Measurements from ENCODE around the gene GLCE. TPM values are rescaled to one million over a fixed set of nuclear protein-coding genes. Genes with fewer than 3 reads are reported as not detected.

The GLCE gene
- total and polyA plus RNA-seq, 10 of the 15 experiments (the other 5 are each of a cell fraction or from before 2014, with no cell fraction given): 2.1 to 11.9 (median 2.9) TPM

DNA sequence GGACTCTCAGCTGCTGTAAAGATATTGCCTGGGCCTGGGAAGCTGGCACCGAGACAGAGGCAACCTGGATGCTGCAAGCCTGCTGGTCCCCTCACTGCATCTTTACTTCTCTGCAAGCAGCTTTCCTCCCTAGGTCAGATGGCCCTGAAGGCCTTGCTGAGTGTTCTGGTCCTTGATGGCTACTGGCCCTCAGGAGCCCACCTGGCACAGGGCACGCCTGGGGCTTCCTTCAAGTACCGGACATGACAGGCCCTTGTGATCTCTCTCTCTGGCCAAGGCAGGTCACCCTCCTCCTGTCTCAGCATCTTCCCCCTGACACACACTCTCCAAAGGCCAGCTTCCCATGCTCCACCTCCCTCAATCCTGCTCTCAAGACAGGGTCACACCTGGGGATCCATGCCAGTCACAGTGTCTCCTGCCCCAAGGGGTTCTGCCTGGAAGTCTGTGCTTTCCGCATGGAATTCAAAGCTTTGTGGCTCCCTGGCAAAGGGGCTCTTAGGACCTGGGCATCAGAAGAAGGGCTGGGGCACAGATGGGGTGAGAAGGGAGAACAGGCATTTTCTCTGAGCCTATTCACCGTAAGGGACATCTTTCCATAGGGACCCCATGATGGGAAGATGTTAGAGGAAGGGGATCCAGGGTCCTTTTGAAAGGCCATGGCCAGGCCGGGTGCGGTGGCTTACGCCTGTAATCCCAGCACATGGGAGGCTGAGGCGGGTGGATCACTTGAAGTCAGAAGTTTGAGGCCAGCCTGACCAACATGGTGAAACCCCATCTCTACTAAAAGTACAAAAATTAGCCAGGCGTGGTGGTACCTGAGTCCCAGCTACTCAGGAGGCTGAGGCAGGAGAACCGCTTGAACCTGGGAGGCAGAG is 133.5 kb downstream of the GLCE start:
- FAIRE-seq (no peak), DNase-seq (ENCODE audit: low read depth, low spot score) (no peak), ATAC-seq (no peak)
- intact Hi-C loops (cut with micrococcal nuclease; ENCODE audit: unreplicated experiment) (no loop called here), in situ Hi-C loops (cut with MboI) (no loop called here)
- RAD21 ChIA-PET (ENCODE audit: unreplicated experiment): no interaction called here
- Histone ChIP-seq H3K9me3 (replicated peaks; ENCODE audit: control insufficient read depth, insufficient read depth, low read length) (no peaks in the 10 kb centered on the region), H3K4me1 (ENCODE audit: control insufficient read depth, insufficient read depth, low read length) (no peaks in the 10 kb centered on the region), H3K4me2 (ENCODE audit: control insufficient read depth, insufficient read depth) (no peak overlapping the region), H3K79me2 (ENCODE audit: control insufficient read depth, insufficient read depth, low read length) (no peaks in the 10 kb centered on the region), H3K27me3 (replicated peaks in 1 of 2; ENCODE audit: control insufficient read depth in 2 of 2, insufficient read depth in 2 of 2, low read length in 1 of 2) (peaks cover 0 to 3% of the 10 kb centered on the region in 2 experiments; a peak in 3 of 4 replicates), H4K20me1 (ENCODE audit: control insufficient read depth, insufficient read depth) (no peaks in the 10 kb centered on the region), H3K4me3 (no peak overlapping the region), H3K27ac (ENCODE audit: control insufficient read depth, insufficient read depth) (no peak overlapping the region), H3K9ac (ENCODE audit: control insufficient read depth, insufficient read depth, low read length) (no peak overlapping the region), H2AFZ (ENCODE audit: control insufficient read depth, low read depth, low read length) (no peak overlapping the region), H3K36me3 (ENCODE audit: control insufficient read depth in 2 of 2, insufficient read depth in 2 of 2, low read length in 1 of 2) (no peaks in the 10 kb centered on the region)
- 40% methylated on average over 11 of the region's 11 CpGs for WGBS (ENCODE audit: insufficient coverage, insufficient replicate concordance, low lambda C conversion rate, missing lambda C conversion rate)
- TF ChIP-seq DPF2 (IDR thresholded peaks at IDR 0.05) (no peak), WRNIP1 (IDR thresholded peaks at IDR 0.05; ENCODE audit: borderline replicate concordance, low read depth, low read length) (no peak), NR2C2 (IDR thresholded peaks at IDR 0.05; ENCODE audit: borderline replicate concordance, control insufficient read depth, insufficient read length, low read depth) (no peak), YBX1 (IDR thresholded peaks at IDR 0.05) (no peak), NR2F1 (conservative IDR thresholded peaks at IDR 0.05) (no peak)
- TF ChIP-seq, protein P1, sequence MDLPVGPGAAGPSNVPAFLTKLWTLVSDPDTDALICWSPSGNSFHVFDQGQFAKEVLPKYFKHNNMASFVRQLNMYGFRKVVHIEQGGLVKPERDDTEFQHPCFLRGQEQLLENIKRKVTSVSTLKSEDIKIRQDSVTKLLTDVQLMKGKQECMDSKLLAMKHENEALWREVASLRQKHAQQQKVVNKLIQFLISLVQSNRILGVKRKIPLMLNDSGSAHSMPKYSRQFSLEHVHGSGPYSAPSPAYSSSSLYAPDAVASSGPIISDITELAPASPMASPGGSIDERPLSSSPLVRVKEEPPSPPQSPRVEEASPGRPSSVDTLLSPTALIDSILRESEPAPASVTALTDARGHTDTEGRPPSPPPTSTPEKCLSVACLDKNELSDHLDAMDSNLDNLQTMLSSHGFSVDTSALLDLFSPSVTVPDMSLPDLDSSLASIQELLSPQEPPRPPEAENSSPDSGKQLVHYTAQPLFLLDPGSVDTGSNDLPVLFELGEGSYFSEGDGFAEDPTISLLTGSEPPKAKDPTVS (IDR thresholded peaks at IDR 0.05; ENCODE audit: low read depth, low read length): no peak
- SMC1A ChIA-PET (ENCODE audit: uncharacterized antibody, unreplicated experiment): no interaction called here
- POLR2A ChIA-PET: no interaction called here
- CTCF ChIA-PET: no interaction called here
- BruUV-seq (replicated peaks): no TSS peak

All from GM12878 (cell line).